GM19238 (cell line): ENCODE data around the gene WASHC4.
"Not testable (repeated sequence)": the region's sequence is repeated elsewhere in the genome, so short reads cannot be mapped to it uniquely, and the experiment has no call there.

Experiments
- DNase-seq: peaks from one replicate; pipeline ENCODE4 v3.0.0; 2011; ENCODE audit warnings: low spot score; ENCODE audit not compliant: insufficient read length

WASHC4 gene

GRCh38 chr12:105167346-105167745 lies 59.8 kb downstream of the WASHC4 start:
- no peak for DNase-seq

GRCh38 chr12:105168006-105168405 lies 60.5 kb downstream of the WASHC4 start:
- no peak for DNase-seq

- no peak for DNase-seq
Observed at GRCh38 chr12:105170139-105170538, 62.6 kb downstream of the WASHC4 start.

DNA sequence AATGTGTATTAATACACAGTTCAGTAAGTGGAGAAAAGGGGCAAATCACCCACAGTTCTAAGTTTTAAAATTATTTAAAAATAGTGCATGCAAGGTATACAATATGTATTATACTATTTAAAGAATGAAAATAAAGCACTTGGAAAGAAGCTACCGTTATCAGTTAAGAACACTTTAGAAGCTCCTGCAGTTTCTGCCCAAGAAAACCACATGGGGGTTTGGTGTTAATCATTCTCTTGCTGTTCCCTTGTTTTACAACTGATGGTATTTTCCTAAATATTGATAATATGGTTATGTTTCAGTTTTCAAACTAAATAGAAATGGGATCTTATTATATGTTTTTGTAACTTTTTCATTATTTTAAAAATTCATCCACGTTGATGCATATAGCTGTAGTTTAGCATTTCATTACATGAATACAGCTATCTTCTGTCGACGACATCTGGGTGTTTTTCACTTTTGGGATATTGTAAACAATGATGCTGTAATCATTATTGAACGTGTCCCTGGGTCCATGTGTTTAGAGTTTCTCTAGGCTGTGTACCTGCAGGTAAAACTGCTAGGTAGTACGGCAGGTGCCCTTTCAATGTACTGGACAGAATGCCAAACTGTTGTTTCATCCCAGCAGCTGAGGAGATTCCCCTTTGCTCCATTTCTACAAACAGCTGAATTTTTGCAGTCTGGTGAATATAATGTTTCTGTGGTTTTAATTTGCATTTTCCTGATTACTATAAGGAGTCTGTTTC lies 64.3 kb downstream of the WASHC4 start:
- no peak for DNase-seq

DNA sequence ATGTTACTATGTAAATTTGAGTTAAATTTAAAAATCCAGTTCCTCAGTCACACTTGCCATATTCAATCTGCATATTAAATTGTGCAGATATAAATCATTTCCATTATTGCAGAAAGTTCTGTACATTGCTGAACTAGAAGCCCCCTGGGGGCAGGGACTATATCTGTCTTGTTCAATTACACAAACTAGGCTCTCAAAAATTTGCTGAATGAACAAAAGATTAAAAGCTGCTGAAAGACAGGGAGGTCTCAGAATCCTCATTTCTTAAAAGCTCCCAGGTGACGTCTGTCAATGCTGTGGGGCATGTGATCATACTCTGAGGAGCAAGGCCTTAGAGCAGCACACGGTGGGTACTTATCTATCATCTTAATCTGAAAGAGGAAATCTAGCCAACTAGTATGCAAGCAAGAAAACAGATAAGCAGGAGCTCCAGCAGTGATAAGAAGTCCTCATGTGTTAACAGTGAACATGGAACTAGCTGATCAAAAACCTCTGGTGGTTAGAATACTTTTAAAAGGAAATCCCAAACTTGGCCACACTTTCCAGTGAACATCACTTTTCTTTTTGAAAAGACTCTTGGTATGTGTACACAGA lies 68.0 kb downstream of the WASHC4 start:
- no peak for DNase-seq

DNA sequence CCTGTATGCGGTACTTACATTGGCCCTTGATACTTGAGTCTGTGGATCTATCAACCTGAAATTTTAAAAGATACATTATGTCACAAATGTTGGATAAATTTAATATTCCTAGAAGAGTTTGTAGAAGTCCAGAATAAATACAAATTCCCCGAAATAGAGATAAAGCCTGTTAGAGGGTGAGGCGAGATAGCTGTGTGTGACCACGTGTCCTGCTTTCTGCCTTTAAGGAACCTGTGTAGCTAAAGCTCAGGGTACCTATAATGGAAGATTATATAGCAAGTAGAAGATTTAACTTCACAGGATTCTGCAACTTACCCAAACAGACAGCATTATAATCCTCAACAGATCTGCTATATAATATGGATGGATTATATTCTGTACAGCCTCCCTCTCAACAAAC lies 69.7 kb downstream of the WASHC4 start:
- no peak for DNase-seq

DNA sequence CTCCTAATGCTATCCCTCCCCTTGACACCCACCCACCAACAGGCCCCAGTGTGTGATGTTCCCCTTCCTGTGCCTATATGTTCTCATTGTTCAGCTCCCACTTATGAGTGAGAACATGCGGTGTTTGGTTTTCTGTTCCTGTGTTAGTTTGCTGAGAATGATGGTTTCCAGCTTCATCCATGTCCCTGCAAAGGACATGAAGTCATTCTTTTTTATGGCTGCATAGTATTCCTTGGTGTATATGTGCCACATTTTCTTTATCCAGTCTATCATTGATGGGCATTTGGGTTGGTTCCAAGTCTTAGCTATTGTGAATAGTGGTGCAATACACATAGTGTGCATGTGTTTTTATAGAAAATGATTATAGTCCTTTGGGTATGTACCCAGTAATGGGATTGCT lies 71.6 kb downstream of the WASHC4 start:
- not testable (repeated sequence) for DNase-seq

- not testable (repeated sequence) for DNase-seq
Observed at GRCh38 chr12:105183406-105183805, 75.9 kb downstream of the WASHC4 start.

DNA sequence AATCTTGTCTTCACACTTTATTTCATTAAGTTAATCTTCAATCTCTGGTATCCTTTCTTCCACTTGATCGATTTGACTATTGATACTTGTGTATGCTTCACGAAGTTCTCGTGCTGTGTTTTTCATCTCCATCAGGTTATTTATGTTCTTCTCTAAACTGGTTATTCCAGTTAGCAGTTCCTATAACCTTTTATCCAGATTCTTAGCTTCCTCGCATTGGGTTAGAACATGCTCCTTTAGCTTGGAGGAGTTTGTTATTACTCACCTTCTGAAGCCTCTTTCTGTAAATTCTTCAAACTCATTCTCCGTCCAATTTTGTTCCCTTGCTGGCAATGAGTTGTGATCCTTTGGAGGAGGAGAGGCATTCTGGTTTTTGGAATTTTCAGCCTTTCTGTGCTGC lies 76.4 kb downstream of the WASHC4 start:
- not testable (repeated sequence) for DNase-seq

DNA sequence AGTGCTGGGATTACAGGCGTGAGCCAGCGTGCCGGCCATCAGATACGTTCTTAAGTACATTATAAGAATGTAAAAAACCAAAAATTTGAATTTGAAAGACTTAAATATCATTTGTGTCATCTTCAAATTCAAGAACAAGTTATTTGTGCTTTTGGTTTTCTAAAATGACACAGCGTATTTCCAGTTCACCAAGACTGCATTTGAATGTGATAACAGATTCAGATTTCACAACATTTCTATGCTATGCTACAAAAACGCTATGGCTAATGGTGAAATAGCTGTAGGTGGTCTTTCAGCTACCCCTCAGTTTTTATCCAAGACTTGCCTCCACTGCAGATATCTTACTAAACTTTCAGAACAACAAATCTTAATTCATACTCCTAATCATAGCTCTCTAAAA lies 81.8 kb downstream of the WASHC4 start:
- DNase-seq: no peak

GRCh38 chr12:105190530-105190929 lies 83.0 kb downstream of the WASHC4 start:
- DNase-seq: no peak

DNA sequence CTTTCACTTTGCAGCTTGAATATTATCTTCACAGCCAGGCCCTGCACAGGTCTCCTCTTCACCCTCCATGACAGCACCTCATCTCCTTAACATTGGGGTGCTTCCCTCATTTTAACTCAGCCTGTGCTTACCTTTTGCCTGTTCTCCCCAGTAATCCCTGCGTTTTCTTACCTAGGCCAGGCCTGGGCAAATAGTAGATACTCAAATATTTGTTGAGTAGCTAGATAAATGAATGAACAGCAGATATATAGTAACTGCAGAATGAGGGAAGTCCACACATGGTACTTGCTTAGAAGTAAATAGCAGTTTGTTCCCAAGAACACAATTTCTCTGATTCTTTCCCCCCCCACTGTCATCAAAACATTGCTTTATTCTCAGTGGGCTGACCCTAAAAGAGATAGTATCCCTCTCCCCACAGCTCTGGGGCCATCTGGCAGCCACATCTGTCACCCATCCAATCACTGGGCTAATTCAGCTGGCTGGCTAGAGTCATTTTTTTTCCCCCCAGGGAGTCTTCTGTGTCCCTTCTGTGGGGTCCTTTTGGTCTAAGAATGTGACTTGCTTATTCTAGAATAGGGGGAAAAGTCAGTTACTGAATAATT lies 85.2 kb downstream of the WASHC4 start:
- DNase-seq: no peak

- DNase-seq: no peak
Observed at GRCh38 chr12:105194947-105195346, 87.4 kb downstream of the WASHC4 start.

DNA sequence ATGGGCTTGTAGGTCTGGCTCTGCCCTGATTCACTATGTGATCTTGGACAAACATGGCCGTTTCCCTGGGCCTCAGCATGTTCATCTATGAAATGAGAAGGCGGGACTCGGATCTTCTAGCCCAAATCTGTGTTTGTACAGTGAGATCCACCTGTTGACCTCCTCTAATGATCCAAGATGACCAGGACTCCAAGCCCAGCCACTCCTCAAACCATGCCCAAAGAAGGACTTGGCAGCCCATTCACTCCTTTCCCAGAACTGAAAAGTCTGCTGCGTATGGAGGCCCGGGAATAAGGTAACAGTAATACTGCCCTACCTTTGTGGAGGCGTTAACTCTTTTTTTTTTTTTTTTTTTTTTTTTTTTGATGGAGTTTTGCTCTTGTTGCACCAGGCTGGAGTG lies 88.6 kb downstream of the WASHC4 start:
- DNase-seq: no peak

GRCh38 chr12:105198961-105199360 lies 91.4 kb downstream of the WASHC4 start:
- DNase-seq: no peak

- no peak for DNase-seq
Observed at GRCh38 chr12:105200385-105200784, 92.9 kb downstream of the WASHC4 start.

GRCh38 chr12:105201299-105201698 lies 93.8 kb downstream of the WASHC4 start:
- no peak for DNase-seq

DNA sequence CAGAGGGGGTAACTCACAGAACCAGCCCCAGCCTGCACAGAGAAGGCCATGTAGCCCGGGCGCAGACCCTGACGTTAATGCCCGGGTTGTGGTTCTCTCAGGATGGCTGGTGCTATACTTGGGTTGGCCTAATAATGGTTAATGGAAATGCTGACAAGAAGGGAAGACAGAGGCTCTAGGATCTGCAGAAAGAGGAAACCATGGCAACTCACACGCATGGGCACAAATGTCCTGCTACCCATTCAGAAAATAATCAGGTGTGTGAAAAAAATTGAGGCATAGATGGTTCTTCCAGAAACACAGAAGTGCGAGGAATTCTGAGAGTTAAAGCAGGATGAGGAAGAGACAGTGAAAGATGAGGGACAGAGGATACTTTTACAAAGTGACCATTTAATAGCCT lies 94.7 kb downstream of the WASHC4 start:
- DNase-seq: no peak

DNA sequence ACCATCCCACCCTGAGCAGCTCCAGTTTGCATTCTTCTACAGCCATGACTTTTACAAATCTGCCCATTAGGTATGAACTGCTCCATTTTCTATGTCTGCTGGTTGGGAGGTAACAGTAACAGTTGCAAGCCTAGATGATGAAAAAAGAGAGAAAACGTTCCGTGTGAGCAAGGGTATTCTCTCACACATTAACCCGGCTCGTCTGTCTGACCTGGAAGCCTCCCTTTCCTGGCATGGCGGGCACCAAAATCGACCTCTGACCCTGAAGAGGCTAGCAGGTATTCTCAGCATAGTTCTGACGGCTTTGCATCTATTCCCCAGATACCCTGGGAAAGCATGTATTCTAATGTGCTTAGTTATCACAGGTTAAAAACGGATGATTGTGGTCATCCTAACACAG lies 96.6 kb downstream of the WASHC4 start:
- no peak for DNase-seq

GRCh38 chr12:105204916-105205315 lies 97.4 kb downstream of the WASHC4 start:
- no peak for DNase-seq

DNA sequence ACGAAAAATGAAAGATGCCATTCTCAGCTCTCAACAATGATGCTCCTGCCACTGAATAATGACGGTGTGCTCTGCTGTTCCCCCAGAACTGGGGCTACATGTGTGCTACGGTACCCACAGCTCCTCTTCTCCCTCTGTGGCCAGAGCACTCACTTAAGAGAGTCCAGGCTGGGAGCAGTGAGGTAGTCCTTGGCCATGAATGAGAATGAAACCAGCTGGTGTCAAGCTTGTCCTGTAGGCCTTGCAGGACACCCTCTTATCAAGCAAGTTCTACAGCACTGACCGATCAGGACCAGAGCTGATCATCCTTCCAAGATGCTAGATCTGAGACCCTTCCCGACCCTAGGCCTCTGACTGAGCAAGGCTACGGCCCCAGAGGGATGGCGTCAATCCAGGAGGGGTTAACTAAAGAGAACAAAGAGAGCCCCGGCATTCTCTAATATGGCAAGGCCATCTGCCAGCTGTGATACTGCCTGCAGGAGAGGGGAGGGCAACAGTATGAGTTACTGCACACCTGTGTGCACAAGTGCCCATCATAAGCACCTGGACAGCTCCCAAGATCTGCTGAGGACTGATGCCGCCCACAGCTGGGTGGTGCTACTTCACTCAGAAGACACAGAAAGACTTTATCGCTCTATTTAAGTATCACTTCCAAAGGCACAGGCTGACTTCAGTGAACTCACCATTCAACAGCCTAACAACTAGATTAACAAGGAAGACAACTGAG lies 98.0 kb downstream of the WASHC4 start:
- DNase-seq: no peak

DNA sequence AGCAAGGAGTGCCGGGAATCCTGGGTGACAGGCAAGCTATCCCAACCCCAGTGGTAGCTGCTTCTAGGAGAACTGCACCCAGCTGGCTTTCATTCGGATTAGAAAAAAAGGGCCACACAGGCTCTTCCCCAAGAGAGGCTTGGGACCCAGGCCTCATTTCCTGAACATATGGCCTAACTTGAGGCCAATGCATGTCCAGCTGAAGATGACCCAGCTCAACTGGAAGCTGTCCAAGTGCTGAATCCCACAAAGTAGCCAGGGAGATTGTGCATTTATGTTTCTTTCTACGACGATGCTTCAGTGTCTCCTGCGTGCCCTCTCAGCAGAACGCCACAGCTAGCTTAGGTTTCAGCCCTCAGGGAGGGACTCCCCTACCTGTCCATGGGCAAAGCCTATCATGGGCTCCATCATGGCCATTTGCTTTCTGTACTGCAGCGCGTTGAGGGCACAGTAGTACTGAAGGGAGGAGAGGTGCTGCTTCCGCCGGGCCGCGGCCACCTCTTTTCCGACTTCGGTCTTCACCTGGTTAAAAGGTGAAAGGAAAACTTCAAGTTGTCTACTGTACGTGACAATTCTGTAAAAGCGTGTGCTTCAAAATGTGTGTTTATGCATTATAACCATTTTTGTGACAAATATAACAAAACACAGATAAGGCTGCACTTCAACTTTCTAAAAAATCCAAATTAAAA lies 99.3 kb downstream of the WASHC4 start:
- DNase-seq: no peak
